K562 (cell line): ENCODE measurements around the gene MED29. TPM values are rescaled to one million over a fixed set of nuclear protein-coding genes. Genes with fewer than 3 reads are reported as not detected.

Experiments used
- CHD2 ChIP-seq: IDR thresholded peaks from 2 replicates; pipeline ENCODE4 v1.6.1; 2011; ENCODE audit warnings: low read depth, low read length
- CSDE1 ChIP-seq, 2 experiments: fragments of 450-650 bp; IDR thresholded peaks; 2 replicates each; pipeline ENCODE4 v1.6.1; 2016; ENCODE audit warnings: mild to moderate bottlenecking in 1 of 2
- ESRRA ChIP-seq: fragments of 450-650 bp; IDR thresholded peaks from 2 replicates; pipeline ENCODE4 v1.6.1; 2014; ENCODE audit warnings: low read depth, mild to moderate bottlenecking, moderate library complexity, borderline replicate concordance
- HDAC8 ChIP-seq: fragments of 450-650 bp; IDR thresholded peaks from 2 replicates; pipeline ENCODE4 v1.6.1; 2016; ENCODE audit warnings: mild to moderate bottlenecking, missing genetic modification characterization, moderate library complexity, missing compliant biosample characterization
- HLTF ChIP-seq: fragments of 450-650 bp; IDR thresholded peaks from 2 replicates; pipeline ENCODE4 v1.6.1; 2016
- HMGXB4 ChIP-seq: sonication (generic); formaldehyde crosslinking; IDR thresholded peaks from 2 replicates; pipeline ENCODE4 v1.8.1; 2023; ENCODE audit warnings: mild to moderate bottlenecking, missing genetic modification reagents
- ID3 ChIP-seq, 2 experiments: fragments of 250-450 bp in 1 of 2; fragments of 450-650 bp in 1 of 2; sonication (Bioruptor Pico) in 1 of 2; IDR thresholded peaks; 2 replicates each; pipeline versions ENCODE4 v1.6.1 to v1.8.0; 2016 to 2021; ENCODE audit warnings: mild to moderate bottlenecking in 2 of 2, moderate library complexity in 2 of 2, missing compliant biosample characterization in 1 of 2, missing genetic modification characterization in 1 of 2
- MLX ChIP-seq, 2 experiments: fragments of 450-650 bp in 1 of 2; sonication (generic) in 1 of 2; formaldehyde crosslinking; conservative IDR thresholded peaks; 2 replicates each; pipeline versions ENCODE4 v1.4.0 to v1.8.1; 2020 to 2022; ENCODE audit warnings: mild to moderate bottlenecking in 1 of 2, missing genetic modification reagents in 1 of 2
- MXI1 ChIP-seq: IDR thresholded peaks from 2 replicates; pipeline ENCODE4 v1.6.1; 2011; ENCODE audit warnings: low read depth, mild to moderate bottlenecking, improper control_type of control experiment, low read length
- NEUROD1 ChIP-seq: fragments of 150-350 bp; IDR thresholded peaks from 2 replicates; pipeline ENCODE4 v1.6.1; 2014; ENCODE audit warnings: borderline replicate concordance, low read length, low read depth; ENCODE audit not compliant: partially characterized antibody
- NFYB ChIP-seq: IDR thresholded peaks from 2 replicates; pipeline ENCODE4 v1.6.1; 2011; ENCODE audit warnings: mild to moderate bottlenecking, moderate library complexity; ENCODE audit not compliant: insufficient read length; ENCODE audit errors: extremely low read depth
- PHF20 ChIP-seq: fragments of 450-650 bp; IDR thresholded peaks from 2 replicates; pipeline ENCODE4 v1.6.1; 2018; ENCODE audit not compliant: partially characterized antibody
- PML ChIP-seq: IDR thresholded peaks from 2 replicates; pipeline ENCODE4 v1.6.1; 2012; ENCODE audit warnings: low read length, inconsistent platforms
- RERE ChIP-seq: sonication (generic); formaldehyde crosslinking; IDR thresholded peaks from 2 replicates; pipeline ENCODE4 v1.8.0; 2023; ENCODE audit warnings: missing genetic modification reagents, mild to moderate bottlenecking, borderline replicate concordance
- SPI1 ChIP-seq: IDR thresholded peaks from 2 replicates; pipeline ENCODE4 v1.6.1; 2011; ENCODE audit warnings: low read depth, low read length, control low read depth, borderline replicate concordance
- TARDBP ChIP-seq: fragments of 450-650 bp; IDR thresholded peaks from 2 replicates; pipeline ENCODE4 v1.6.1; 2016
- TEAD1 ChIP-seq, 2 experiments: fragments of 450-650 bp in 1 of 2; sonication (generic) in 1 of 2; formaldehyde crosslinking; IDR thresholded peaks; 2 replicates each; pipeline versions ENCODE4 v1.4.0 to v1.8.0; 2020 to 2022; ENCODE audit warnings: mild to moderate bottlenecking in 2 of 2, missing genetic modification reagents in 1 of 2
- ZFX ChIP-seq: sonication (generic); formaldehyde crosslinking; IDR thresholded peaks from 2 replicates; pipeline ENCODE4 v1.8.0; 2022; ENCODE audit warnings: mild to moderate bottlenecking, missing genetic modification reagents, moderate library complexity
- polyA plus RNA-seq, 8 experiments: library from polyadenylated mRNA; depleted of rRNA in 4 of 8; stranded (reverse) in 5 of 8; unstranded in 3 of 8; fragments of >200 nt; fragmentation: Nextera tagmentation in 2 of 8; fragmentation: Illumina TruSeq in 1 of 8; extraction: Ambion mirVana in 2 of 8; extraction: Trizol in 1 of 8; gene quantifications; 2 replicates each; pipeline versions ENCODE4 v1.2.1 to v1.2.3, GENCODE V29; 2011 to 2014; ENCODE audit warnings: inconsistent platforms in 1 of 8, missing spikeins in 1 of 8
- total RNA-seq, 7 experiments: library from RNA; depleted of rRNA in 6 of 7; stranded (reverse); fragments of >200 nt in 6 of 7; fragmentation: Illumina TruSeq in 2 of 7; extraction: Trizol in 2 of 7; gene quantifications; 2 replicates each; pipeline versions ENCODE4 v1.2.1 to v1.2.3, GENCODE V29; 2011 to 2021; ENCODE audit warnings: low replicate concordance in 1 of 7

Gene MED29
- total and polyA plus RNA-seq, 9 of the 15 experiments (the other 6 are each of a cell fraction or from before 2014, with no cell fraction given) = 1.8 to 22.6 (median 12.4) TPM

- TF ChIP-seq RERE (CRISPR knock-in tag) (0 out of 2 replicates have a peak, but pooled peaks have one; percentile 5), PHF20 (no peak), NEUROD1 (peak; percentile 79), MXI1 (peak; percentile 84), NFYB (peak; percentile 76), ID3 (CRISPR knock-in tag; IDR thresholded peaks at IDR 0.05) (no peak), ID3 (tag; IDR thresholded peaks at IDR 0.05) (peak; percentile 17; the same call in 1 of the 2 replicates), ESRRA (peak; percentile 59; the same call in 1 of the 2 replicates), ZFX (CRISPR knock-in tag) (peak; percentile 64), SPI1 (peak; percentile 74), CSDE1 (IDR thresholded peaks at IDR 0.05) (no peak; a peak in 1 of 4 replicates), MLX (CRISPR knock-in tag; conservative IDR thresholded peaks at IDR 0.05) (no peak), HLTF (0 out of 2 replicates have a peak, but pooled peaks have one; percentile 5), PML (peak; percentile 86; the same call in 1 of the 2 replicates), HDAC8 (tag) (no peak), TEAD1 (CRISPR knock-in tag; IDR thresholded peaks at IDR 0.05) (peak; percentile 24 to 87; a peak in 1 of 4 replicates), HMGXB4 (CRISPR knock-in tag) (peak; percentile 58; the same call in 1 of the 2 replicates), CHD2 (peak; percentile 56), TARDBP (peak; percentile 65)
Observed at GRCh38 chr19:39341719-39342604, 49.2 kb upstream of the MED29 start, which contains the start of gene SAMD4B (continued).
